HFF-Myc (cell line): ENCODE measurements around the gene MAP3K21.

Experiments
- DNase-seq: peaks from one replicate; pipeline ENCODE4 v3.0.0-alpha.2; 2011; ENCODE audit warnings: low read depth; ENCODE audit errors: extremely low read depth
- H3K4me3 ChIP-seq: replicated peaks from 2 replicates; pipeline ENCODE4 v1.5.1; 2011; ENCODE audit warnings: low read depth, mild to moderate bottlenecking, control low read depth, low read length
- CTCF ChIP-seq: IDR thresholded peaks from 2 replicates; pipeline ENCODE4 v1.5.1; 2012; ENCODE audit warnings: mild to moderate bottlenecking, low read depth, low read length, control low read depth; ENCODE audit errors: missing control alignments

MAP3K21 gene

GRCh38 chr1:233431753-233432403 lies 104.4 kb downstream of the MAP3K21 start:
- no peak overlapping the region for H3K4me3 ChIP-seq
- no peak for DNase-seq
- no peak for TF ChIP-seq CTCF

- no peak for TF ChIP-seq CTCF
- peak; percentile 16 for DNase-seq
- no peak overlapping the region for H3K4me3 ChIP-seq
Measured at GRCh38 chr1:233432916-233433315, 105.4 kb downstream of the MAP3K21 start.

GRCh38 chr1:233433436-233434210 lies 106.1 kb downstream of the MAP3K21 start:
- no peak for DNase-seq
- TF ChIP-seq CTCF, result no peak
- H3K4me3 ChIP-seq, result no peak overlapping the region
